HCT116 (cell line): ENCODE measurements around the gene SND1.

ENCODE experiments used
- CEBPB ChIP-seq: IDR thresholded peaks from 2 replicates; pipeline ENCODE4 v1.6.1; 2012; ENCODE audit warnings: low read depth
- CTCF ChIP-seq, 3 experiments: fragments of 200-600 bp in 1 of 3; sonication (generic) in 1 of 3; IDR thresholded peaks in 2 of 3; conservative IDR thresholded peaks in 1 of 3; 2 replicates each; pipeline ENCODE4 v1.5.1; 2012 to 2017; ENCODE audit warnings: low read depth in 2 of 3, low read length in 2 of 3, antibody characterized with exemption in 1 of 3, borderline replicate concordance in 1 of 3, control low read depth in 1 of 3, mild to moderate bottlenecking in 1 of 3, mixed read lengths in 1 of 3, mixed run types in 1 of 3, moderate library complexity in 1 of 3; ENCODE audit not compliant: insufficient read depth in 1 of 3
- EZH2 ChIP-seq: fragments of 200-600 bp; sonication (generic); IDR thresholded peaks from 2 replicates; pipeline ENCODE4 v1.6.1; 2017; ENCODE audit warnings: antibody characterized with exemption, mixed run types
- MAX ChIP-seq: IDR thresholded peaks from 2 replicates; pipeline ENCODE4 v1.6.1; 2012
- POLR2A ChIP-seq: IDR thresholded peaks from 2 replicates; pipeline ENCODE4 v1.7.0; 2011; ENCODE audit warnings: borderline replicate concordance; ENCODE audit not compliant: insufficient read depth, insufficient read length; ENCODE audit errors: extremely low read depth
- SIN3A ChIP-seq: IDR thresholded peaks from 2 replicates; pipeline ENCODE4 v1.6.1; 2012; ENCODE audit warnings: low read depth

GRCh38 chr7:128017460-128017859, 365.5 kb downstream of the SND1 start:
- no peak for TF ChIP-seq EZH2
- no peak for TF ChIP-seq CTCF (IDR thresholded peaks at IDR 0.05 in 2 of 3, conservative IDR thresholded peaks at IDR 0.05 in 1 of 3; ENCODE audit: borderline replicate concordance in 1 of 3, insufficient read depth in 1 of 3, low read depth in 2 of 3, low read length in 2 of 3)
- no peak for TF ChIP-seq SIN3A
- no peak for TF ChIP-seq POLR2A
- TF ChIP-seq MAX: no peak
- TF ChIP-seq CEBPB: no peak
